GM18907 (cell line): ENCODE data around the gene KYAT1.
"Not testable (repeated sequence)": the region's sequence is repeated elsewhere in the genome, so short reads cannot be mapped to it uniquely, and the experiment has no call there.

ENCODE experiments used
- ATAC-seq: cut with Tn5 transposase; IDR thresholded peaks from one replicate; pipeline ENCODE4 v1.9.1; 2021; ENCODE audit warnings: mild to moderate bottlenecking, moderate library complexity; ENCODE audit not compliant: unreplicated experiment

The KYAT1 gene

GRCh38 chr9:128843171-128843570 lies 38.6 kb downstream of the KYAT1 start:
- ATAC-seq = not testable (repeated sequence)

DNA sequence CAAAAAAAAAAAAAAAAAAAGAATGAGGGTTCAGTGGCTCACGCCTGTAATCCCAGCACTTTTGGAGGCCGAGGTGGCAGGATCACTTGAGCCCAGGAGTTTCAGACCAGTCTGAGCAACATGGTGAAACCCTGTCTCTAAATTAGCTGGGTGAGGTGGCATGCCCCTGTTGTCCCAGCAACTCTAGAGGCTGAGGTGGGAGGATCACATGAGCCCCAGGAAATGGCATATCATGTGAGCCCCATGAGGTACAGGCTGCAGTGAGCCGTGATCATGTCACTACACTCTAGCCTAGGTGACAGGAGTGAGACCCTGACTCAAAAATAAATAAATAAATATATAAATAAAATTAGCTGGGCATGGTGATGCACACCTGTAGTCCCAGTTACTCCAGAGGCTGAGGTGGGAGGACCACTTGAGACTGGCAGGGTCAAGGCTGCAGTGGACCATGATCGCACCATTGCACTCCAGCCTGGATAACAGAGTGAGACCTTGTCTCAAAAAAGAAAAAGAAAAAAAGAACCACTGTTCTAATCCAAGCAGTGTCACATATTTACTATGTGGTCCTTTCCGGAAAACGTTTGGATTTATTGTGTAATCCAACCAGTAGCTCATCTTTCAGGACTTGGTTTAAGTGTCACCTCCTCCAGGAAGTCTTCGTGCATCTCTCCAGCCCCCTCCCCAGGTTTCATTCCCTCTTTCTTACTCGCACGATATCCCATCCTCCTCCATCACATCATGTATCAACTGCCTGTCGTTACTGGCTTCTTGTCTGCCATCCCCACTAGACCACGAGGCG lies 39.9 kb downstream of the KYAT1 start:
- no peak for ATAC-seq

DNA sequence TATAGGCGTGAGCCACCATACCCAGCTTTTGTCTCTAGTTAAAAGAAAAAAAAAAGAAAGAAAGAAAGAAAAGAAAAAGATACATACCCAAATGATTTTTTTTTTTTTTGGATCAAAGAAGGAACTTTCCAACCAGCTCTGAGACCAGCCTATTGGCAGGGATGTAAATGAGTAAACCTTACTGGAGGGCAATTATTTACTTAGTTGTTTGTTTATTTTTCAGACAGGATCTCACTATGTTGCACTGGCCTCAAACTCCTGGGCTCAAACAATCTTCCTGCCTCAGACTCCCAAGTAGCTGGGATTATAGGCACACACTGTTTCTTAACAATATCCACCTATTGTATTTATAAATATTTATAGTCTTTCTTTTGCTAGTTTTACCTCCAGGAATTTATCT lies 41.2 kb downstream of the KYAT1 start:
- ATAC-seq = no peak

- no peak for ATAC-seq
Observed at GRCh38 chr9:128838338-128838737, 43.4 kb downstream of the KYAT1 start.

- ATAC-seq = no peak
Observed at GRCh38 chr9:128836509-128837145, 45.1 kb downstream of the KYAT1 start.

- no peak for ATAC-seq
Observed at GRCh38 chr9:128835246-128836210, 46.2 kb downstream of the KYAT1 start.

DNA sequence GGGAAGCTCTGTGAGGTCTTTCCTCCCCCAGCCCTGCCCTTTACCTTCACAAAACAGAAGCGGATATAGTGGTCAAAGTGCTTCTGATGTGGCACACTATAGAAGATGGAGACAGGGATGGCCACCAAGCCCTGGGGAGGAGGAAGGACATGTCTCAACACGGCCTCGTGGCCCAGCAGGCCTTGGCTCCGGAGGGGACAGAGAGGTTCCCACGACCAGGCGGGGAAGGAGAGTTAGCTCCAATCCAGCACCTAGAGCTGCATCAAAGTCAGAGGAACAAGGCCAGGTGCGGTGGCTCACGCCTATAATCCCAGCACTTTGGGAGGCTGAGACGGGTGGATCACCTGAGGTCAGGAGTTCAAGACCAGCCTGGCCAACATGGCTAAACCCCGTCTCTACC lies 48.1 kb downstream of the KYAT1 start:
- ATAC-seq = no peak

DNA sequence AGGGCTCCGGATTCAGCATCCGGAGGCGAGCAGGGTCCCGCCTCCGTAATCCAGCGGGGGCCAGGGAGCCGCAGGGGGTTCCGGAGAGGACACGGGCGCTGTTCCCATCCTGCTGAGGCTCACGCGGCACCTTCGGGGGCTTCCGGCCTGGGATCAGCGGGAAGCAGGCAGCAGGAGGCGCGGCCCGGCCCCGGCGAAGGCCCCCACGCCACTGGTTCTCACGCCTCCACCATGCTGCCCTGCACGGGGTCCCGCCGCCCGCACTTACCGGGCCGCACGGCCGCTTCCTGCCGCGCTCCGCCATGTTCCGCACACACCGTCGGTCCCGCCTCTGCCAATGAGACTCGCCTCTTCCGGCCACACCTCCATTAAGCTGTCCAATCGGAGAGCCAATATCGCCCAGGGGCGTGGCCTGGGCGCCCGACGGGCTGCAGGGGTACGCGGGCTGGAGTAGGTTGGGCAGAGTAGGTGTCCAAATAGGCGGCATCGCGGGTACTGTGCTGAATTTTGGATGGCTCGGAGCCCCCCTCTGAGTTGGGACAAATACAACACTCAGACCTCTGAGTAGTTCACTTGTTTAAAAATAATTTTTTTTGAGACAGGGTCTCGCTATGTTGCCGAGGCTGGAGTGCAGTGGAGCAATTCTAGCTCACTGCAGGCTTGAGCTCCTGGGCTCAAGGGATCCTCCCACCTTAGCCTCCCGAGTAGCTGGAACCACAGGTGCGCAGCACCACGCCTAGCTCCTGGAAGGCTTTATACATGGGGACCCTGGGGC lies 52.1 kb downstream of the KYAT1 start, which contains the start of gene SPOUT1:
Gene SPOUT1 (minus strand): TSS at position 318 of the 775 bp plus-strand sequence. CDS start 14 bp downstream, at position 304.
- peak; percentile 95 for ATAC-seq

- ATAC-seq = no peak
Observed at GRCh38 chr9:128828719-128829452, 52.9 kb downstream of the KYAT1 start.

DNA sequence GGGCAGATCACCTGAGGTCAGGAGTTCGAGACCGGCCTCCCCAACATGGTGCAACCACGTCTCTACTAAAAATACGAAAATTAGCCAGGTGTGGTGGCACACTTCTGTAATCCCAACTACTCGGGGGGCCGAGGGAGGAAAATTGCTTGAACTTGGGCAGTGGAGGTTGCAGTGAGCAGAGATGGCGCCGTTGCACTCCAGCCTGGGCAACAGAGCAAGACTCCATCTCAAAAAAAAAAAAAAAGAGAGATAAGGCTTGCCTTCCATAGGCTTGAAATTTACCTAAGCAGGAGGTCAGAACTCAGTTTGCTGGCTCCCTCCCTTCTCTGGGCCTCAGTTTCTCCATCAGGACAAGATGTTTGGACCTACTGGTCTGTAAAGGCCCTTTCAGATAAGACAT lies 53.5 kb downstream of the KYAT1 start:
- ATAC-seq = no peak

GRCh38 chr9:128825923-128826700 lies 55.6 kb downstream of the KYAT1 start:
- ATAC-seq = no peak

- ATAC-seq = no peak
Observed at GRCh38 chr9:128824911-128825310, 56.8 kb downstream of the KYAT1 start.

GRCh38 chr9:128823903-128824406 lies 57.8 kb downstream of the KYAT1 start:
- no peak for ATAC-seq

GRCh38 chr9:128823362-128823902 lies 58.3 kb downstream of the KYAT1 start:
- ATAC-seq = no peak

DNA sequence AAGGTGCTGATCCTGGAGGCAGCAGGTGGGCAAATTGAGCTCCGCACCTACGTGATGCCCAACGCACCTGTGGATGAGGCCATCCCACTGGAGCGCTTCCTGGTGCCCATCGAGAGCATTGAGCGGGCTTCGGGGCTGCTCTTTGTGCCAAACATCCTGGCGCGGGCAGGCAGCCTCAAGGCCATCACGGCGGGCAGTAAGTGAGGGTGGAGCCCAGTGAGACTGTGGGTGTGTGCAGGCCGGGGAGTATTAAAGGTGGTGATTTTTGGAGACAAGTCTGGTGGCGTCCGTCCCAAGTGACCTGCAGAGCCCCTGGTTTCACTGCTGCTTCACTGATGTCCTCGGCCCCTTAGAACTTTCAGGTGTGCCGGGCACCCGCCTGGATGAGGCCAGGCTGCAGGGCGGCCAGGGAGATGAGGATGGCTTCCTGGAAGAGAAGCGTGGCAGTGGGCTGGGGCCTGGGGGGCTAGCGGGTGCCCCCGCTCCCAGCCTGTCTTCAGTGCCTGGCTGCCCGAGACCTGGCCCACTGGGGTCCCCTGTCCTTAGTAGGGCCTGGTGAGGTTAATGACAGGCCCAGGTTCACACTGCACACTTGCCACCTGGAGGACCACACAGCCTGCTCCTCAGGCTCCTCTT lies 59.2 kb downstream of the KYAT1 start:
- ATAC-seq = no peak

DNA sequence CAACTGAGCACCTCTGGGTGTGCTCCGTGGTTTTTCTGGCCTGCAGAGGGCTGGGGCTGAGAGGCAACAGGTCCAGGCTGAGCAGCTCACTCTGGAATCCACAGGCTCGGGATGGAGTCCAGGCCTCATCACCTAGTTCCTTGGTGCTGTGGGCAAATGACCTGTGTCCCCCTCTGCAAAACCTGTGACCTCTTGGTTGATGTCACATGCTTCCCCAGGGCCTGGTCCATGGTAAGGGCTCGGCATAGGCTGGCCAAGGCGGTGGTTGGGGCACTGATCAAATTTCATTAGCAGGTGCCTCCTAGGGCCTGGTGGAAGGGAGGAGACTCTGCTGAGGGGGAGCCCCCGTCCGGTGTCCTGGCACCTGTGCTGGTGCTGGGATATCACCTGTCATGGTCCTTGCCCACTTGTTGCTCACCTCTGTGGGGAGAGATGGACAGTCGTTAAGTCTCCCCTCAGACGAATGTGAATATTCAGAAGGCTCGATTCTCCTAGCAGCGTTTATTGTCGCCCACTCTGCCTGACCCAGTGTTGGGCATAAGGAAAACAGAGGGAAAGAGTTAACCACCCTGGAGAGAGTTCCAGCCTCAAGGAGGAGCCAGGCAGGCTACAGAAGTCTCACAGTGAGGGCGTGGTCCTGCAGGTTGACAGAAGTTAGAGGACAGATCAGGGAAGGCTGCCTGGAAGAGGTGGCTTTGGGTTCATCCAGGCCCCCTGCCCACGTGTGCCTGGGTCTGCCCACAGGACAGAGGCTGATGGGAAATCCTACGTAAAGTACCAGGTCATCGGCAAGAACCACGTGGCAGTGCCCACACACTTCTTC lies 60.0 kb downstream of the KYAT1 start:
- ATAC-seq = no peak
